HEK293 (cell line): ENCODE measurements around the gene KLHL7.

ENCODE experiments used
- CTCF ChIA-PET: fragments of 350-600 bp; formaldehyde crosslinking; extraction: SDS; loops from one replicate; lab custom pipeline; 2021; ENCODE audit warnings: antibody characterized with exemption; lab: Yijun Ruan, JAX
- POLR2A ChIA-PET: fragments of 300-600 bp; formaldehyde crosslinking; extraction: SDS; loops from one replicate; lab custom pipeline; 2020; ENCODE audit warnings: antibody characterized with exemption, inconsistent platforms; lab: Yijun Ruan, JAX
- H3K27ac ChIP-seq: fragments of 200-500 bp; sonication (Bioruptor generic); 2 replicates; pipeline ENCODE4 v1.5.1; 2014; ENCODE audit warnings: low read depth, low read length, control low read depth, inconsistent platforms; ENCODE audit errors: extremely low read depth
- H3K36me3 ChIP-seq, 2 experiments: fragments of 200-500 bp in 1 of 2; sonication (Bioruptor generic) in 1 of 2; 1 replicate in 1 of 2; 2 replicates in 1 of 2; pipeline ENCODE4 v1.5.1; 2014 to 2017; ENCODE audit warnings: inconsistent platforms in 2 of 2, low read length in 2 of 2; ENCODE audit not compliant: control insufficient read depth in 2 of 2, insufficient read depth in 1 of 2
- H3K4me1 ChIP-seq: fragments of 200-500 bp; sonication (Bioruptor generic); 2 replicates; pipeline ENCODE4 v1.5.1; 2014; ENCODE audit warnings: mild to moderate bottlenecking, low read length, inconsistent platforms; ENCODE audit not compliant: control insufficient read depth, insufficient read depth
- H3K4me3 ChIP-seq: 2 replicates; pipeline ENCODE4 v1.5.1; 2011; ENCODE audit warnings: low read depth, mild to moderate bottlenecking, control low read depth, low read length, moderate library complexity
- H3K9me3 ChIP-seq: fragments of 200-500 bp; sonication (Bioruptor generic); 2 replicates; pipeline ENCODE4 v1.5.1; 2014; ENCODE audit warnings: low read depth, low read length, inconsistent platforms; ENCODE audit not compliant: control insufficient read depth, insufficient read depth
- BCL11B ChIP-seq: fragments of 450-650 bp; formaldehyde crosslinking; IDR thresholded peaks from 2 replicates; pipeline ENCODE4 v1.5.1; 2016; ENCODE audit warnings: low read depth, missing biosample characterization, missing genetic modification characterization
- FEZF1 ChIP-seq: fragments of 450-650 bp; formaldehyde crosslinking; IDR thresholded peaks from 2 replicates; pipeline ENCODE4 v1.5.1; 2016; ENCODE audit warnings: missing biosample characterization, missing genetic modification characterization
- OSR2 ChIP-seq: fragments of 450-650 bp; formaldehyde crosslinking; IDR thresholded peaks from 2 replicates; pipeline ENCODE4 v1.5.1; 2016; ENCODE audit warnings: missing biosample characterization, missing genetic modification characterization
- ZBTB1 ChIP-seq: fragments of 450-650 bp; formaldehyde crosslinking; IDR thresholded peaks from 2 replicates; pipeline ENCODE4 v1.5.1; 2016; ENCODE audit warnings: missing biosample characterization, missing genetic modification characterization
- ZNF221 ChIP-seq: fragments of 450-650 bp; formaldehyde crosslinking; IDR thresholded peaks from 2 replicates; pipeline ENCODE4 v1.5.1; 2017; ENCODE audit warnings: missing biosample characterization, missing genetic modification characterization, borderline replicate concordance
- ZNF266 ChIP-seq: fragments of 450-650 bp; formaldehyde crosslinking; IDR thresholded peaks from 2 replicates; pipeline ENCODE4 v1.5.1; 2016; ENCODE audit warnings: missing biosample characterization, missing genetic modification characterization, low read depth
- ZNF341 ChIP-seq: fragments of 450-650 bp; formaldehyde crosslinking; IDR thresholded peaks from 2 replicates; pipeline ENCODE4; 2016; ENCODE audit warnings: low read depth, missing biosample characterization, missing genetic modification characterization
- ZNF416 ChIP-seq: fragments of 450-650 bp; formaldehyde crosslinking; IDR thresholded peaks from 2 replicates; pipeline ENCODE4 v1.5.1; 2016; ENCODE audit warnings: missing biosample characterization, missing genetic modification characterization
- ZNF426 ChIP-seq: fragments of 450-650 bp; formaldehyde crosslinking; IDR thresholded peaks from 2 replicates; pipeline ENCODE4 v1.5.1; 2017; ENCODE audit warnings: missing biosample characterization, missing genetic modification characterization, mild to moderate bottlenecking, inconsistent platforms, moderate library complexity
- ZNF510 ChIP-seq: fragments of 450-650 bp; formaldehyde crosslinking; IDR thresholded peaks from 2 replicates; pipeline ENCODE4 v1.5.1; 2018; ENCODE audit warnings: mild to moderate bottlenecking, missing genetic modification characterization, missing biosample characterization; ENCODE audit not compliant: insufficient replicate concordance
- ZNF530 ChIP-seq: fragments of 450-650 bp; formaldehyde crosslinking; IDR thresholded peaks from 2 replicates; pipeline ENCODE4 v1.5.1; 2016; ENCODE audit warnings: low read depth, missing biosample characterization, missing genetic modification characterization
- ZNF610 ChIP-seq: fragments of 450-650 bp; formaldehyde crosslinking; IDR thresholded peaks from 2 replicates; pipeline ENCODE4 v1.5.1; 2016; ENCODE audit warnings: missing biosample characterization, missing genetic modification characterization, borderline replicate concordance
- ZNF785 ChIP-seq: fragments of 450-650 bp; formaldehyde crosslinking; IDR thresholded peaks from 2 replicates; pipeline ENCODE4 v1.5.1; 2016; ENCODE audit warnings: missing biosample characterization, missing genetic modification characterization
- ZNF843 ChIP-seq: fragments of 450-650 bp; formaldehyde crosslinking; IDR thresholded peaks from 2 replicates; pipeline ENCODE4 v1.5.1; 2016; ENCODE audit warnings: missing biosample characterization, missing genetic modification characterization
- ZXDB ChIP-seq: fragments of 450-650 bp; formaldehyde crosslinking; IDR thresholded peaks from 2 replicates; pipeline ENCODE4 v1.5.1; 2016; ENCODE audit warnings: missing biosample characterization, missing genetic modification characterization
- TF ChIP-seq, protein P1 (sequence below): fragments of 450-650 bp; formaldehyde crosslinking; conservative IDR thresholded peaks from 2 replicates; pipeline ENCODE4 v1.5.1; 2016; ENCODE audit warnings: low read depth, missing biosample characterization, missing genetic modification characterization
- TF ChIP-seq, protein P2 (sequence below): fragments of 450-650 bp; formaldehyde crosslinking; optimal IDR thresholded peaks from 2 replicates; pipeline ENCODE3; 2016; ENCODE audit warnings: missing biosample characterization, mild to moderate bottlenecking, missing genetic modification characterization
- TF ChIP-seq, protein P3 (sequence below): fragments of 450-650 bp; formaldehyde crosslinking; IDR thresholded peaks from 2 replicates; pipeline ENCODE4 v1.5.1; 2016; ENCODE audit warnings: missing biosample characterization, missing genetic modification characterization
- TF ChIP-seq, protein P4 (sequence below): fragments of 450-650 bp; formaldehyde crosslinking; IDR thresholded peaks from 2 replicates; pipeline ENCODE4 v1.5.1; 2016; ENCODE audit warnings: missing biosample characterization, missing genetic modification characterization
- TF ChIP-seq, protein P5 (sequence below): fragments of 450-650 bp; formaldehyde crosslinking; IDR thresholded peaks from 2 replicates; pipeline ENCODE4 v1.5.1; 2016; ENCODE audit warnings: missing biosample characterization, missing genetic modification characterization
- TF ChIP-seq, protein P6 (sequence below): fragments of 450-650 bp; formaldehyde crosslinking; IDR thresholded peaks from 2 replicates; pipeline ENCODE4 v1.5.1; 2016; ENCODE audit warnings: missing biosample characterization, missing genetic modification characterization

Gene KLHL7

DNA sequence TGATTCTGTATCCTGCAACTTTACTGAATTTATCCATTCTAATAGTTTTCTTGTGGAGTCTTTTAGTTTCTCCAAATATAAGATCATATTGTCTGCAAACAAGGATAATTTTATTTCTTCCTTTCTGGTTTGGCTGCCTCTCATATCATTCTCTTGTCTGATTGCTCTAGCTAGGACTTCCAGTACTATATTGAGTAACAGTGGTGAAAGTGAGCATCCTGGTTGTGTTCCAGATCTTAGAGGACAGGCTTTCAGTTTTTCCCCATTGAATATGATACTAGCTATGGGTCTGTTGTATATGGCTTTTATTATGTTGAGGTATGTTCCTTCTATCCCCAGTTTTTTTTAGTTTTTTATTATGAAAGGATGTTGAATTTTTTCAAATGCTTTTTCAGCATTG, 28.2 kb downstream of the KLHL7 start:
- no peak overlapping the region for H3K4me3 ChIP-seq
- ChIA-PET CTCF (no interaction called here), POLR2A (no interaction called here)
- H3K36me3 ChIP-seq: peaks cover 0 to 8% of the 10 kb centered on the region in 2 experiments; a peak in 1 of 3 replicates
- no peak overlapping the region for H3K27ac ChIP-seq
- no peaks in the 10 kb centered on the region for H3K9me3 ChIP-seq
- no peaks in the 10 kb centered on the region for H3K4me1 ChIP-seq
- TF ChIP-seq, protein P1, sequence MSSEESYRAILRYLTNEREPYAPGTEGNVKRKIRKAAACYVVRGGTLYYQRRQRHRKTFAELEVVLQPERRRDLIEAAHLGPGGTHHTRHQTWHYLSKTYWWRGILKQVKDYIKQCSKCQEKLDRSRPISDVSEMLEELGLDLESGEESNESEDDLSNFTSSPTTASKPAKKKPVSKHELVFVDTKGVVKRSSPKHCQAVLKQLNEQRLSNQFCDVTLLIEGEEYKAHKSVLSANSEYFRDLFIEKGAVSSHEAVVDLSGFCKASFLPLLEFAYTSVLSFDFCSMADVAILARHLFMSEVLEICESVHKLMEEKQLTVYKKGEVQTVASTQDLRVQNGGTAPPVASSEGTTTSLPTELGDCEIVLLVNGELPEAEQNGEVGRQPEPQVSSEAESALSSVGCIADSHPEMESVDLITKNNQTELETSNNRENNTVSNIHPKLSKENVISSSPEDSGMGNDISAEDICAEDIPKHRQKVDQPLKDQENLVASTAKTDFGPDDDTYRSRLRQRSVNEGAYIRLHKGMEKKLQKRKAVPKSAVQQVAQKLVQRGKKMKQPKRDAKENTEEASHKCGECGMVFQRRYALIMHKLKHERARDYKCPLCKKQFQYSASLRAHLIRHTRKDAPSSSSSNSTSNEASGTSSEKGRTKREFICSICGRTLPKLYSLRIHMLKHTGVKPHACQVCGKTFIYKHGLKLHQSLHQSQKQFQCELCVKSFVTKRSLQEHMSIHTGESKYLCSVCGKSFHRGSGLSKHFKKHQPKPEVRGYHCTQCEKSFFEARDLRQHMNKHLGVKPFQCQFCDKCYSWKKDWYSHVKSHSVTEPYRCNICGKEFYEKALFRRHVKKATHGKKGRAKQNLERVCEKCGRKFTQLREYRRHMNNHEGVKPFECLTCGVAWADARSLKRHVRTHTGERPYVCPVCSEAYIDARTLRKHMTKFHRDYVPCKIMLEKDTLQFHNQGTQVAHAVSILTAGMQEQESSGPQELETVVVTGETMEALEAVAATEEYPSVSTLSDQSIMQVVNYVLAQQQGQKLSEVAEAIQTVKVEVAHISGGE (tag by site-specific recombination): no peak
- TF ChIP-seq FEZF1 (tag by site-specific recombination): no peak
- TF ChIP-seq OSR2 (tag by site-specific recombination): no peak
- no peak for TF ChIP-seq ZNF416
- TF ChIP-seq ZNF610 (tag by site-specific recombination): no peak
- TF ChIP-seq ZNF426 (tag by site-specific recombination): no peak
- TF ChIP-seq ZNF530 (tag by site-specific recombination): no peak
- TF ChIP-seq, protein P2, sequence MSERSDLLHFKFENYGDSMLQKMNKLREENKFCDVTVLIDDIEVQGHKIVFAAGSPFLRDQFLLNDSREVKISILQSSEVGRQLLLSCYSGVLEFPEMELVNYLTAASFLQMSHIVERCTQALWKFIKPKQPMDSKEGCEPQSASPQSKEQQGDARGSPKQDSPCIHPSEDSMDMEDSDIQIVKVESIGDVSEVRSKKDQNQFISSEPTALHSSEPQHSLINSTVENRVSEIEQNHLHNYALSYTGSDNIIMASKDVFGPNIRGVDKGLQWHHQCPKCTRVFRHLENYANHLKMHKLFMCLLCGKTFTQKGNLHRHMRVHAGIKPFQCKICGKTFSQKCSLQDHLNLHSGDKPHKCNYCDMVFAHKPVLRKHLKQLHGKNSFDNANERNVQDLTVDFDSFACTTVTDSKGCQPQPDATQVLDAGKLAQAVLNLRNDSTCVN (tag by site-specific recombination): no peak
- TF ChIP-seq ZNF221 (tag by site-specific recombination): no peak
- TF ChIP-seq ZNF266 (tag by site-specific recombination): no peak
- TF ChIP-seq, protein P3, sequence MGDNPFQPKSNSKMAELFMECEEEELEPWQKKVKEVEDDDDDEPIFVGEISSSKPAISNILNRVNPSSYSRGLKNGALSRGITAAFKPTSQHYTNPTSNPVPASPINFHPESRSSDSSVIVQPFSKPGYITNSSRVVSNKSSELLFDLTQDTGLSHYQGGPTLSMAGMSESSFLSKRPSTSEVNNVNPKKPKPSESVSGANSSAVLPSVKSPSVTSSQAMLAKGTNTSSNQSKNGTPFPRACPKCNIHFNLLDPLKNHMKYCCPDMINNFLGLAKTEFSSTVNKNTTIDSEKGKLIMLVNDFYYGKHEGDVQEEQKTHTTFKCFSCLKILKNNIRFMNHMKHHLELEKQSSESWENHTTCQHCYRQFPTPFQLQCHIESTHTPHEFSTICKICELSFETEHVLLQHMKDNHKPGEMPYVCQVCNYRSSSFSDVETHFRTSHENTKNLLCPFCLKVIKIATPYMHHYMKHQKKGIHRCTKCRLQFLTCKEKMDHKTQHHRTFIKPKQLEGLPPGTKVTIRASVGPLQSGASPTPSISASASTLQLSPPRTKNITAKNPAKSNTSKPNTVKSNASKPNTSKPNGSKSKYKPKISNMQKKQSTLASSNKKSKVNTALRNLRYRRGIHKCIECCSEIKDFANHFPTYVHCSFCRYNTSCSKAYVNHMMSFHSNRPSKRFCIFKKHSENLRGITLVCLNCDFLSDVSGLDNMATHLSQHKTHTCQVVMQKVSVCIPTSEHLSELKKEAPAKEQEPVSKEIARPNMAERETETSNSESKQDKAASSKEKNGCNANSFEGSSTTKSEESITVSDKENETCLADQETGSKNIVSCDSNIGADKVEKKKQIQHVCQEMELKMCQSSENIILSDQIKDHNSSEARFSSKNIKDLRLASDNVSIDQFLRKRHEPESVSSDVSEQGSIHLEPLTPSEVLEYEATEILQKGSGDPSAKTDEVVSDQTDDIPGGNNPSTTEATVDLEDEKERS (tag by site-specific recombination): no peak
- no peak for TF ChIP-seq BCL11B
- no peak for TF ChIP-seq ZBTB1 (tag by site-specific recombination)
- TF ChIP-seq ZNF785 (tag by site-specific recombination): no peak
- no peak for TF ChIP-seq ZNF510 (tag by site-specific recombination)

DNA sequence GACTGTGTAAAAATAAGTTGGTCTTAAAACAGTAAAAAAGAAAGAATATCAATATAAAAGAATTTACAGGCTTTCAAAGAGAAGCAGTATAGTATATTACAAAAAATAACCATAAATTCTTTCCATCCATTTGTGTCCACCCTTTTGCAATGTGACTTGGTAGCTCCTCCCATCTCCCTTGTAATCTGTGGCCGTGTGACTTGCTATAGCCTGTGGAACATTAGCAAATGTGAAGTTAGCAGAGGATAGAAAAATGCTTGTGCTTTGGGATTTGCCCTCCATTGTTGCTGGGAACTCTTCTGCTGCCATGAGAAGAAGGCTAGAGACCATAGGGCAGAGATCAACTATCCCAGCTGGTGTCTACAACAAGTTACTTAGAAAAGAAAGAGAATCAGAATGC, 30.2 kb downstream of the KLHL7 start:
- Histone ChIP-seq H3K9me3 (no peaks in the 10 kb centered on the region), H3K27ac (no peak overlapping the region), H3K4me1 (no peaks in the 10 kb centered on the region), H3K36me3 (no peaks in the 10 kb centered on the region), H3K4me3 (no peak overlapping the region)
- ChIA-PET POLR2A (no interaction called here), CTCF (interaction anchor here (0.6 to 1.5 kb wide), 2 partner anchors 9 to 1270 kb away, joined by 3 to 4 read pairs; no protein-coding TSS in a partner anchor)
- TF ChIP-seq ZNF341 (tag by site-specific recombination) (no peak), ZXDB (tag by site-specific recombination) (no peak), ZNF843 (no peak), BCL11B (no peak)
- TF ChIP-seq, protein P4, sequence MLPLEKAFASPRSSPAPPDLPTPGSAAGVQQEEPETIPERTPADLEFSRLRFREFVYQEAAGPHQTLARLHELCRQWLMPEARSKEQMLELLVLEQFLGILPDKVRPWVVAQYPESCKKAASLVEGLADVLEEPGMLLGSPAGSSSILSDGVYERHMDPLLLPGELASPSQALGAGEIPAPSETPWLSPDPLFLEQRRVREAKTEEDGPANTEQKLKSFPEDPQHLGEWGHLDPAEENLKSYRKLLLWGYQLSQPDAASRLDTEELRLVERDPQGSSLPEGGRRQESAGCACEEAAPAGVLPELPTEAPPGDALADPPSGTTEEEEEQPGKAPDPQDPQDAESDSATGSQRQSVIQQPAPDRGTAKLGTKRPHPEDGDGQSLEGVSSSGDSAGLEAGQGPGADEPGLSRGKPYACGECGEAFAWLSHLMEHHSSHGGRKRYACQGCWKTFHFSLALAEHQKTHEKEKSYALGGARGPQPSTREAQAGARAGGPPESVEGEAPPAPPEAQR (tag by site-specific recombination): no peak
- TF ChIP-seq, protein P5, sequence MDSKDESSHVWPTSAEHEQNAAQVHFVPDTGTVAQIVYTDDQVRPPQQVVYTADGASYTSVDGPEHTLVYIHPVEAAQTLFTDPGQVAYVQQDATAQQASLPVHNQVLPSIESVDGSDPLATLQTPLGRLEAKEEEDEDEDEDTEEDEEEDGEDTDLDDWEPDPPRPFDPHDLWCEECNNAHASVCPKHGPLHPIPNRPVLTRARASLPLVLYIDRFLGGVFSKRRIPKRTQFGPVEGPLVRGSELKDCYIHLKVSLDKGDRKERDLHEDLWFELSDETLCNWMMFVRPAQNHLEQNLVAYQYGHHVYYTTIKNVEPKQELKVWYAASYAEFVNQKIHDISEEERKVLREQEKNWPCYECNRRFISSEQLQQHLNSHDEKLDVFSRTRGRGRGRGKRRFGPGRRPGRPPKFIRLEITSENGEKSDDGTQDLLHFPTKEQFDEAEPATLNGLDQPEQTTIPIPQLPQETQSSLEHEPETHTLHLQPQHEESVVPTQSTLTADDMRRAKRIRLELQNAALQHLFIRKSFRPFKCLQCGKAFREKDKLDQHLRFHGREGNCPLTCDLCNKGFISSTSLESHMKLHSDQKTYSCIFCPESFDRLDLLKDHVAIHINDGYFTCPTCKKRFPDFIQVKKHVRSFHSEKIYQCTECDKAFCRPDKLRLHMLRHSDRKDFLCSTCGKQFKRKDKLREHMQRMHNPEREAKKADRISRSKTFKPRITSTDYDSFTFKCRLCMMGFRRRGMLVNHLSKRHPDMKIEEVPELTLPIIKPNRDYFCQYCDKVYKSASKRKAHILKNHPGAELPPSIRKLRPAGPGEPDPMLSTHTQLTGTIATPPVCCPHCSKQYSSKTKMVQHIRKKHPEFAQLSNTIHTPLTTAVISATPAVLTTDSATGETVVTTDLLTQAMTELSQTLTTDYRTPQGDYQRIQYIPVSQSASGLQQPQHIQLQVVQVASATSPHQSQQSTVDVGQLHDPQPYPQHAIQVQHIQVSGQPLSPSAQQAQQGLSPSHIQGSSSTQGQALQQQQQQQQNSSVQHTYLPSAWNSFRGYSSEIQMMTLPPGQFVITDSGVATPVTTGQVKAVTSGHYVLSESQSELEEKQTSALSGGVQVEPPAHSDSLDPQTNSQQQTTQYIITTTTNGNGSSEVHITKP (tag by site-specific recombination): no peak
- TF ChIP-seq, protein P6, sequence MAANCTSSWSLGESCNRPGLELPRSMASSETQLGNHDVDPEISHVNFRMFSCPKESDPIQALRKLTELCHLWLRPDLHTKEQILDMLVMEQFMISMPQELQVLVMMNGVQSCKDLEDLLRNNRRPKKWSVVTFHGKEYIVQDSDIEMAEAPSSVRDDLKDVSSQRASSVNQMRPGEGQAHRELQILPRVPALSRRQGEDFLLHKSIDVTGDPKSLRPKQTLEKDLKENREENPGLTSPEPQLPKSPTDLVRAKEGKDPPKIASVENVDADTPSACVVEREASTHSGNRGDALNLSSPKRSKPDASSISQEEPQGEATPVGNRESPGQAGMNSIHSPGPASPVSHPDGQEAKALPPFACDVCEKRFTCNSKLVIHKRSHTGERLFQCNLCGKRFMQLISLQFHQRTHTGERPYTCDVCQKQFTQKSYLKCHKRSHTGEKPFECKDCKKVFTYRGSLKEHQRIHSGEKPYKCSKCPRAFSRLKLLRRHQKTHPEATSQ: no peak
